Aortic smooth muscle cell (primary cell): Measurements from ENCODE around the gene CBX5. TPM values are rescaled to one million over a fixed set of nuclear protein-coding genes. Genes with fewer than 3 reads are reported as not detected.

ENCODE experiments used
- total RNA-seq: library from RNA; depleted of rRNA; stranded (reverse); fragments of >200 nt; gene quantifications from 2 replicates; pipeline ENCODE4 v1.2.3, GENCODE V29; 2014

CBX5 gene
- 39.2 and 44.6 TPM in 2 replicates for total RNA-seq

GRCh38 chr12:54279632-54280467, at the start of gene CBX5:
Gene CBX5, minus strand, starts transcription at chr12:54280122. Its CDS starts 22,472 bp downstream, at chr12:54257650.

GRCh38 chr12:54324617-54325441, 44.9 kb upstream of the CBX5 start, which contains the start of gene COPZ1:
Gene COPZ1, plus strand, starts transcription at chr12:54325131. Its CDS starts 33 bp downstream, at chr12:54325164.

GRCh38 chr12:54300732-54301427, 21.0 kb upstream of the CBX5 start, which contains the start of gene NFE2:
Gene NFE2, minus strand, starts transcription at chr12:54301015. Its CDS starts 5,767 bp downstream, at chr12:54295248.

GRCh38 chr12:54280468-54281260, 742 bp upstream of the CBX5 start, which contains the start of gene HNRNPA1:
Gene HNRNPA1, plus strand, starts transcription at chr12:54280726. Its CDS starts 82 bp downstream, at chr12:54280808.

Other genes starting within 250 kb of the CBX5 start
- gene HOXC5, start 247.1 kb downstream of the CBX5 start, total RNA-seq: not detected in 2 replicates
- gene HOXC4, start 226.3 kb downstream of the CBX5 start, total RNA-seq: not detected in 2 replicates
- 18.4 and 20.1 TPM in 2 replicates for gene SMUG1, start 91.1 kb downstream of the CBX5 start, total RNA-seq
- gene HNRNPA1, start 604 bp upstream of the CBX5 start, total RNA-seq: 443 and 495 TPM in 2 replicates
- not detected in 2 replicates for gene NFE2, start 20.9 kb upstream of the CBX5 start, total RNA-seq
- gene COPZ1, start 45.0 kb upstream of the CBX5 start, total RNA-seq: 104 and 145 TPM in 2 replicates
- 0.06 TPM in 1 of 2 replicates, not detected in the other for gene GPR84, start 84.4 kb upstream of the CBX5 start, total RNA-seq
- 0.87 and 0.92 TPM in 2 replicates for gene ZNF385A, start 104.6 kb upstream of the CBX5 start, total RNA-seq
- gene ITGA5, start 139.1 kb upstream of the CBX5 start, total RNA-seq: 213 and 260 TPM in 2 replicates
- not detected in 2 replicates for gene GTSF1, start 193.5 kb upstream of the CBX5 start, total RNA-seq
- 0.13 TPM in 1 of 2 replicates, not detected in the other for gene NCKAP1L, start 217.6 kb upstream of the CBX5 start, total RNA-seq